Endothelial cell of umbilical vein (primary cell): ENCODE measurements around the gene NOP16. TPM values are rescaled to one million over a fixed set of nuclear protein-coding genes. Genes with fewer than 3 reads are reported as not detected.

Experiments
- BruUV-seq: library from RNA; stranded (reverse); fragments of 400-500 nt; replicated peaks from 2 replicates; lab custom pipeline; 2021; lab: Mats Ljungman, UMichigan
- CTCF ChIA-PET: fragments of 300-600, 350-600 bp; sonication (Branson Sonifier 250); formaldehyde crosslinking; loops from one replicate; lab custom pipeline; 2021; ENCODE audit warnings: antibody characterized with exemption, inconsistent platforms; lab: Charles Lee
- POLR2A ChIA-PET: fragments of 300-600, 350-600 bp; sonication (Branson Sonifier 250); formaldehyde crosslinking; loops from one replicate; lab custom pipeline; 2021; ENCODE audit warnings: antibody characterized with exemption, inconsistent platforms; lab: Charles Lee
- DNase-seq: peaks from one replicate; pipeline ENCODE4 v3.0.0-alpha.2; 2011; ENCODE audit warnings: low read depth, low spot score
- FAIRE-seq: peaks from 2 replicates; lab custom pipeline; 2011; peaks lifted over from hg19 to GRCh38; lab: Jason Lieb, UNC
- H2AFZ ChIP-seq: 2 replicates; pipeline ENCODE4 v1.6.0; 2012; ENCODE audit warnings: low read depth, low read length, control low read depth, inconsistent platforms
- H3K27ac ChIP-seq: 2 replicates; pipeline ENCODE4 v1.5.1; 2011; ENCODE audit warnings: low read depth, mild to moderate bottlenecking, control low read depth, low read length, moderate library complexity; ENCODE audit not compliant: insufficient read depth
- H3K27me3 ChIP-seq, 2 experiments: 2 replicates each; pipeline versions ENCODE4 v1.6.0 to v1.6.1; 2011; ENCODE audit warnings: low read length in 2 of 2, mixed read lengths in 1 of 2; ENCODE audit not compliant: control insufficient read depth in 2 of 2, insufficient read depth in 2 of 2
- H3K36me3 ChIP-seq, 2 experiments: 2 replicates in 1 of 2; 3 replicates in 1 of 2; pipeline ENCODE4 v1.5.1; 2011; ENCODE audit warnings: low read length in 2 of 2, mild to moderate bottlenecking in 1 of 2, moderate library complexity in 1 of 2; ENCODE audit not compliant: control insufficient read depth in 2 of 2, insufficient read depth in 2 of 2; ENCODE audit errors: extremely low read depth in 1 of 2
- H3K4me1 ChIP-seq: 3 replicates; pipeline ENCODE4 v1.5.1; 2011; ENCODE audit warnings: mild to moderate bottlenecking, low read length; ENCODE audit not compliant: control insufficient read depth, insufficient read depth; ENCODE audit errors: extremely low read depth
- H3K4me2 ChIP-seq: 2 replicates; pipeline ENCODE4 v1.6.1; 2011; ENCODE audit warnings: low read length, control low read depth, mixed read lengths; ENCODE audit not compliant: insufficient read depth
- H3K4me3 ChIP-seq, 3 experiments: fragments of 200-600 bp in 1 of 3; sonication (generic), shearing (Covaris generic) in 1 of 3; replicated peaks in 1 of 3; 2 replicates each; pipeline ENCODE4 v1.5.1; 2011 to 2016; ENCODE audit warnings: control low read depth in 3 of 3, low read length in 3 of 3, mild to moderate bottlenecking in 2 of 3, inconsistent platforms in 1 of 3, low read depth in 1 of 3, moderate library complexity in 1 of 3; ENCODE audit not compliant: insufficient read depth in 1 of 3
- H3K79me2 ChIP-seq: 2 replicates; pipeline ENCODE4 v1.6.0; 2012; ENCODE audit warnings: low read length, inconsistent platforms; ENCODE audit not compliant: control insufficient read depth, insufficient read depth
- H3K9ac ChIP-seq: replicated peaks from 2 replicates; pipeline ENCODE3; 2011; ENCODE audit warnings: low read length, control low read depth; ENCODE audit not compliant: insufficient read depth; ENCODE audit errors: extremely low read depth
- H3K9me1 ChIP-seq: replicated peaks from 3 replicates; pipeline ENCODE4 v1.6.0; 2011; ENCODE audit warnings: mild to moderate bottlenecking, low read length; ENCODE audit not compliant: control insufficient read depth, insufficient read depth; ENCODE audit errors: extremely low read depth
- H3K9me3 ChIP-seq: replicated peaks from 2 replicates; pipeline ENCODE4 v1.5.1; 2012; ENCODE audit warnings: low read length, inconsistent platforms; ENCODE audit not compliant: control insufficient read depth, insufficient read depth
- H4K20me1 ChIP-seq: replicated peaks from 2 replicates; pipeline ENCODE3; 2011; ENCODE audit warnings: mild to moderate bottlenecking, low read length; ENCODE audit not compliant: control insufficient read depth, insufficient read depth; ENCODE audit errors: extremely low read depth
- FOS ChIP-seq: IDR thresholded peaks from 2 replicates; pipeline ENCODE4 v1.6.1; 2011; ENCODE audit warnings: mild to moderate bottlenecking, low read length, moderate library complexity, borderline replicate concordance; ENCODE audit not compliant: insufficient read depth
- MYC ChIP-seq: IDR thresholded peaks from one replicate; pipeline ENCODE4 v1.6.1; 2011; ENCODE audit warnings: mild to moderate bottlenecking, low read depth, low read length
- POLR2A ChIP-seq: IDR thresholded peaks from 2 replicates; pipeline ENCODE4 v1.6.1; 2012; ENCODE audit warnings: low read depth, mild to moderate bottlenecking, control low read depth, low read length
- POLR2AphosphoS5 ChIP-seq: IDR thresholded peaks from 2 replicates; pipeline ENCODE4 v1.6.1; 2012; ENCODE audit warnings: low read depth, mild to moderate bottlenecking, control low read depth, low read length, moderate library complexity; ENCODE audit not compliant: insufficient read depth
- dilution Hi-C: fragments of 300-500 bp; cut with MboI; formaldehyde crosslinking; loops from one replicate; pipeline ENCODE4 v1.15.0; 2019; ENCODE audit warnings: low sequenced_read_pairs; ENCODE audit not compliant: extremely low pct_ligation_motif_present
- intact Hi-C: fragments of 100-400 bp; cut with micrococcal nuclease; formaldehyde crosslinking; loops from one replicate; pipeline ENCODE4 v1.10.0; 2022
- polyA plus RNA-seq, 4 experiments: library from polyadenylated mRNA; depleted of rRNA in 3 of 4; stranded (reverse) in 3 of 4; unstranded in 1 of 4; fragments of >200 nt; gene quantifications; 2 replicates each; pipeline versions ENCODE4 v1.2.1 to v1.2.3, GENCODE V29; 2011 to 2012; ENCODE audit warnings: missing spikeins in 1 of 4
- total RNA-seq: library from RNA; stranded (reverse); gene quantifications from 2 replicates; pipeline ENCODE4 v1.2.3, GENCODE V29; 2021
- TF ChIP-seq, protein P1 (sequence below), 2 donors: IDR thresholded peaks; 1 replicate in 1 of 2; 2 replicates in 1 of 2; pipeline ENCODE4 v1.5.1; 2011; ENCODE audit warnings: low read length in 2 of 2, mild to moderate bottlenecking in 2 of 2, moderate library complexity in 2 of 2, control low read depth in 1 of 2, inconsistent platforms in 1 of 2, low read depth in 1 of 2; ENCODE audit not compliant: insufficient read depth in 1 of 2; ENCODE audit errors: extremely low read depth in 1 of 2

The NOP16 gene
- total and polyA plus RNA-seq, 2 donors (not counting 3 experiments of a cell fraction or from before 2014, with no cell fraction given), result 41.1 to 47.4 TPM

DNA sequence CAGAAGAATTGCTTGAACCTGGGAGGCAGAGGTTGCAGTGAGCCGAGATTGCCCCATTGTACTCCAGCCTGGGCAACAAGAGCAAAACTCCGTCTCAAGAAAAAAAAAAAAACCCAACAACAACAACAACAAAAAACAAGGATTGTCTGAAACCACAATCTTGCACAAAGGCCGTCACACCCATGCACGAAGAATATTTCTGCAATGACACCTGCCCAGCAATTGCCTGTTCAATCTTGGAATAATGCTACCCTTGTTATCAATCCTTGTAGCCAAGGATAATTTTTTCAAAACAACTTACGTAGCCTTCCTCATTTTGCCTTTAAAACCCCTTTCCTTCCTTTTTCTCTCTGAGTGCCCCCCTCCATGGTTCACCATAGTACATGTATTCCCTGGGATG, 31.7 kb upstream of the NOP16 start:
- intact Hi-C loops, result no loop called here
- H3K4me2 ChIP-seq, result no peak overlapping the region
- dilution Hi-C loops, result no loop called here
- no peaks in the 10 kb centered on the region for H3K27me3 ChIP-seq
- H2AFZ ChIP-seq, result no peak overlapping the region
- TF ChIP-seq, protein P1, sequence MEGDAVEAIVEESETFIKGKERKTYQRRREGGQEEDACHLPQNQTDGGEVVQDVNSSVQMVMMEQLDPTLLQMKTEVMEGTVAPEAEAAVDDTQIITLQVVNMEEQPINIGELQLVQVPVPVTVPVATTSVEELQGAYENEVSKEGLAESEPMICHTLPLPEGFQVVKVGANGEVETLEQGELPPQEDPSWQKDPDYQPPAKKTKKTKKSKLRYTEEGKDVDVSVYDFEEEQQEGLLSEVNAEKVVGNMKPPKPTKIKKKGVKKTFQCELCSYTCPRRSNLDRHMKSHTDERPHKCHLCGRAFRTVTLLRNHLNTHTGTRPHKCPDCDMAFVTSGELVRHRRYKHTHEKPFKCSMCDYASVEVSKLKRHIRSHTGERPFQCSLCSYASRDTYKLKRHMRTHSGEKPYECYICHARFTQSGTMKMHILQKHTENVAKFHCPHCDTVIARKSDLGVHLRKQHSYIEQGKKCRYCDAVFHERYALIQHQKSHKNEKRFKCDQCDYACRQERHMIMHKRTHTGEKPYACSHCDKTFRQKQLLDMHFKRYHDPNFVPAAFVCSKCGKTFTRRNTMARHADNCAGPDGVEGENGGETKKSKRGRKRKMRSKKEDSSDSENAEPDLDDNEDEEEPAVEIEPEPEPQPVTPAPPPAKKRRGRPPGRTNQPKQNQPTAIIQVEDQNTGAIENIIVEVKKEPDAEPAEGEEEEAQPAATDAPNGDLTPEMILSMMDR (IDR thresholded peaks at IDR 0.05; ENCODE audit: extremely low read depth in 1 of 2, insufficient read depth in 1 of 2, low read depth in 1 of 2, low read length in 2 of 2), result no peak
- TF ChIP-seq POLR2A, result no peak
- no peak for TF ChIP-seq MYC
- TF ChIP-seq FOS, result no peak
- H3K79me2 ChIP-seq, result peaks cover 10% of the 10 kb centered on the region
- DNase-seq (no peak), FAIRE-seq (no peak)
- no peak overlapping the region for H3K4me3 ChIP-seq
- ChIA-PET CTCF (no interaction called here), POLR2A (no interaction called here)
- H4K20me1 ChIP-seq, result no peaks in the 10 kb centered on the region
- H3K27ac ChIP-seq, result no peak overlapping the region
- H3K36me3 ChIP-seq, result no peaks in the 10 kb centered on the region
- peaks cover 13% of the 10 kb centered on the region for H3K4me1 ChIP-seq
- no TSS peak for BruUV-seq
- no peak overlapping the region for H3K9ac ChIP-seq
- no peaks in the 10 kb centered on the region for H3K9me1 ChIP-seq
- H3K9me3 ChIP-seq, result no peaks in the 10 kb centered on the region

DNA sequence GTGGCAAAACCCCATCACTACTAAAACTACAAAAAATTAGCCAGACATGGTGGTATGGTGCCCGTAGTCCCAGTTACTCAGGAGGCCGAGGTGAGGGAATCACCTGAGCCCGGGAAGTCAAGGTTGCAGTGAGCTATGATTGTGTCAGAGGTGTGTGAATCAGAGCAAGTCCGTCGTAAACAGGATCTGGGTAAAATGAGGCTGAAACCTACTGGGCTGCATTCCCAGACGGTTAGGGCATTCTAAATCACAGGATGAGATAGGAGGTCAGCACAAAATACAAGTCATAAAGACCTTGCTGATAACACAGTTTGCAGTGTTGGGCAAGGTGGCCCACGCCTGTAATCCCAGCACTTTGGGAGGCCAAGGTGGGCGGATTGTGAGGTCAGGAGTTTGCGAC, 29.9 kb upstream of the NOP16 start:
- FAIRE-seq (peak; percentile 37), DNase-seq (peak; percentile 45)
- CTCF ChIA-PET, result interaction anchor here (0.9 to 4.0 kb wide), 5 partner anchors 11 to 152 kb away, joined by 3 to 88 read pairs (median 6); partner anchors contain the start of gene FAF2
- H3K4me3 ChIP-seq, result no peak overlapping the region
- intact Hi-C loops (loop anchor here (5.0 kb wide), 1 partner anchor 69 kb away; no protein-coding TSS in a partner anchor), dilution Hi-C loops (no loop called here)
- BruUV-seq, result no TSS peak
- H3K9ac ChIP-seq, result no peak overlapping the region
- H3K9me1 ChIP-seq, result no peaks in the 10 kb centered on the region
- H3K4me1 ChIP-seq, result peaks cover 12% of the 10 kb centered on the region
- H2AFZ ChIP-seq, result no peak overlapping the region
- H3K27me3 ChIP-seq, result no peaks in the 10 kb centered on the region
- no peaks in the 10 kb centered on the region for H3K36me3 ChIP-seq
- TF ChIP-seq POLR2AphosphoS5 (no peak), MYC (no peak)
- POLR2A ChIA-PET, result no interaction called here
- no peaks in the 10 kb centered on the region for H4K20me1 ChIP-seq
- H3K27ac ChIP-seq, result no peak overlapping the region
- H3K79me2 ChIP-seq, result peaks cover 11% of the 10 kb centered on the region
- no peak overlapping the region for H3K4me2 ChIP-seq
- H3K9me3 ChIP-seq, result no peaks in the 10 kb centered on the region
